WERI-Rb-1 (cell line): ENCODE measurements around the gene ZNF778.

Experiments
- DNase-seq: peaks from one replicate; pipeline ENCODE4 v3.0.0-alpha.2; 2020
- H3K27ac ChIP-seq: fragments of 250-450 bp; sonication (Bioruptor Pico); 2 replicates; pipeline ENCODE4 v1.5.1; 2020; ENCODE audit warnings: mild to moderate bottlenecking, moderate library complexity
- H3K27me3 ChIP-seq: fragments of 250-450 bp; sonication (Bioruptor Pico); 2 replicates; pipeline ENCODE4 v1.5.1; 2021; ENCODE audit warnings: mild to moderate bottlenecking, low read depth, moderate library complexity; ENCODE audit not compliant: insufficient read depth, severe bottlenecking
- H3K36me3 ChIP-seq: fragments of 250-450 bp; sonication (Bioruptor Pico); 2 replicates; pipeline ENCODE4 v1.5.1; 2020; ENCODE audit warnings: mild to moderate bottlenecking, moderate library complexity
- H3K4me3 ChIP-seq: 2 replicates; pipeline ENCODE4 v1.5.1; 2011; ENCODE audit warnings: low read depth, mild to moderate bottlenecking, control low read depth, low read length
- H3K9me3 ChIP-seq: fragments of 250-450 bp; sonication (Bioruptor Pico); 2 replicates; pipeline ENCODE4 v1.5.1; 2021; ENCODE audit warnings: mild to moderate bottlenecking, moderate library complexity; ENCODE audit not compliant: severe bottlenecking
- TF ChIP-seq, protein P1 (sequence below): IDR thresholded peaks from 2 replicates; pipeline ENCODE4 v1.5.1; 2011; ENCODE audit warnings: low read depth, mild to moderate bottlenecking, control low read depth, inconsistent platforms, low read length

ZNF778 gene

DNA sequence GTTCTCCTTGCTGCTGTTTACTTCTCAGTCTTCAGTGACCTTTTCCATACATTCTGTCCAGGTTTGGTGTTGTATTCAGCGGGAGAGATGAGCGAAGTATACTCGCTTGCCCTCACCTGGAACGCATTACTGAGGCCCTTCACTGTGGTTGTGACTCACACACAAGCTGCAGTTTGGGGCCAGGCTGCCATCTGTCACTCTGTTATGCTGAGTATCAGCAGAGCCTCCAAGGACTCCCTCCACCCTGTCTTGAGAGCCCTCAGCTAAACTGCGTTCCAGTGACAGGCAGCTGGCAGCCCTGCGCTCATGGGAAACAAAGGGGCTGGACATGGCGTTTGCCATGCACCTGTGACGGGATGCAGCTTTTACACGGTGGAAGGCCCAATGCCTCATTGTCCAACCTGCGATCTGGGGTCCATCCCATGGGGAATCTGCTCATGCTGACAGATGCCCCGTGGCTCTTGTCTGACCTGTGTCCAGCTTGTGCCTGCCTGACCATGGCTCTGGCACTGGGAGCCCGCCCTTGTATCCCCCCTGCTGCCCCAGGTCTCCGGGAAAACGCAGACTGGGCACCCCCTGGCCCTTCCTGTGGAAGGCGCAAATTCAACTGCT, 6.5 kb upstream of the ZNF778 start:
- TF ChIP-seq, protein P1, sequence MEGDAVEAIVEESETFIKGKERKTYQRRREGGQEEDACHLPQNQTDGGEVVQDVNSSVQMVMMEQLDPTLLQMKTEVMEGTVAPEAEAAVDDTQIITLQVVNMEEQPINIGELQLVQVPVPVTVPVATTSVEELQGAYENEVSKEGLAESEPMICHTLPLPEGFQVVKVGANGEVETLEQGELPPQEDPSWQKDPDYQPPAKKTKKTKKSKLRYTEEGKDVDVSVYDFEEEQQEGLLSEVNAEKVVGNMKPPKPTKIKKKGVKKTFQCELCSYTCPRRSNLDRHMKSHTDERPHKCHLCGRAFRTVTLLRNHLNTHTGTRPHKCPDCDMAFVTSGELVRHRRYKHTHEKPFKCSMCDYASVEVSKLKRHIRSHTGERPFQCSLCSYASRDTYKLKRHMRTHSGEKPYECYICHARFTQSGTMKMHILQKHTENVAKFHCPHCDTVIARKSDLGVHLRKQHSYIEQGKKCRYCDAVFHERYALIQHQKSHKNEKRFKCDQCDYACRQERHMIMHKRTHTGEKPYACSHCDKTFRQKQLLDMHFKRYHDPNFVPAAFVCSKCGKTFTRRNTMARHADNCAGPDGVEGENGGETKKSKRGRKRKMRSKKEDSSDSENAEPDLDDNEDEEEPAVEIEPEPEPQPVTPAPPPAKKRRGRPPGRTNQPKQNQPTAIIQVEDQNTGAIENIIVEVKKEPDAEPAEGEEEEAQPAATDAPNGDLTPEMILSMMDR = no peak
- H3K4me3 ChIP-seq = no peak overlapping the region
- no peaks in the 10 kb centered on the region for H3K27me3 ChIP-seq
- no peaks in the 10 kb centered on the region for H3K36me3 ChIP-seq
- H3K9me3 ChIP-seq = no peaks in the 10 kb centered on the region
- peak overlapping the region; percentile 65 for H3K27ac ChIP-seq
- peak; percentile 79 for DNase-seq

DNA sequence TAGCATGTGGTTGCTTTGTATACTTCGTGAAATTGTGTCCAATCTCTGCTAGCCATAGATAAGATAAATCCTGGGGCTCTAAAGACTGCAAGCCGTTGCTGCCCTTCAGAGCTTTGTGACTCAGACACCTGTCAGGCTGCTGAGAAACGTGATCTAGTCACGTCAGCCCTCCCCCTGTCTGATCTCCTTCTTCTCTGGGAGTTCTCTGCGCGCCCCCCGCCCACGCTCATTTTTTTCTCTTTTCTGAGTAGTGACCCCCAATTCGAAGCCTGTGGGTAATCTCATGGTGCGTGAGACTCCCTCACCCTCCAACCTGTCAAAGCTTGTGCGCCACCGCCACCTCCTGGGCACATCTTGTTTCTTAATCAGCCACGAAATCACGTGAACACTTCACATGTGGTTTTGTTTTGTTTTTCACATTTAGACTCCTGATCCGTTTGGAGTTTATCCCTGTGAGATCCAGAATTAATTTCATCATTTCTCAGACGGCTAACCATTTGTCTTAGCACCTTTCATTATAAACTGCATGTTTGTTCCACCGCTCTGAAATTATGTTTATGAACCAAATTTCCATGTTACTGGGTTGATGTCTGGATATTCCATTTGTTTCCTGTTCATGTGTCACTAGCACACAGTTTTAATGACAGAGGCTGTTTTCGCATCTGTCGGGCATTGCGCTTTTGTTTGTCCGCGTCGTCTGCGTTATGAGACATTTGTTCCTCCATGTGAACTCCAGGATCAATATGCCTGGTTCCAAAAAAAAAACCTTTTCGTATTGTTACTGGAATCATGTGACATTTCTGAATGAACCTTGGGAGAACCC, 977 bp upstream of the ZNF778 start:
- Histone ChIP-seq H3K36me3 (no peaks in the 10 kb centered on the region), H3K4me3 (peak overlapping the region; percentile 83), H3K27ac (peak overlapping the region; percentile 76; the same call in 1 of the 2 replicates), H3K27me3 (no peaks in the 10 kb centered on the region), H3K9me3 (no peaks in the 10 kb centered on the region)
- TF ChIP-seq, protein P1 = peak; percentile 49
- peak; percentile 51 for DNase-seq

DNA sequence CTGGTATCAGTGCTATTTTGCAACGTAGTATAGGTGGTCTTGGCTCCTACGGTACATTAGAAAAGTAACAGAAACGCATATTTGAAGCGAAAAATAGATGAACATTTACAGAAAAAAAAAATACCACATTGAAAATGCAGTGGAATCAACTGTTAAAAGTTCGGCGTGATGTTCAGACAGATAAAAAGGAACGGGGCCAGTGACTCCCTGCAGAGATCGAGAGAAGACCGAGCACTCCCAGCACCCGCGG, 440 bp upstream of the ZNF778 start:
- TF ChIP-seq, protein P1 = no peak
- Histone ChIP-seq H3K9me3 (no peaks in the 10 kb centered on the region), H3K27me3 (no peaks in the 10 kb centered on the region), H3K4me3 (peak overlapping the region; percentile 83), H3K36me3 (no peaks in the 10 kb centered on the region), H3K27ac (peak overlapping the region; percentile 76)
- DNase-seq = no peak

DNA sequence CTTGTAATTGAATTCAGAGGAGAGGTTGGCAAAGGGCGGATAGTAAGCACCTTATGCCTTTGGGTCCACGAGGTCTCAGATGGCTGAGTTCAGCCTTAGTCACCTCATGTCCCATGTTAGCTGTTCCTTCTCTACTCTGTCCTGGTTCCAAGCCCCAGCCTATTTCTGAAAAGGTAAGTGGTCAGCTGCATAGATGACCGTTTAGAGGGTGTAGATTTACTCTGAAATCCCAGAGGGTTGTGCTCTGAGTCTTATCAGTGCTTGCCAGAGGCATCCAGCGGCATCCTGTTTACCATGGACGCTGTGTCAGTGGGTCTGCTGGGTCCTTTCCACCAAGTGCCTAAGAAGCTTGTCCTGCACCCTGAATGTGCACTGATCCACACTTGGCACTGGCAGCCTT, 1.9 kb downstream of the ZNF778 start:
- Histone ChIP-seq H3K9me3 (no peaks in the 10 kb centered on the region), H3K27ac (no peak overlapping the region), H3K27me3 (no peaks in the 10 kb centered on the region), H3K36me3 (no peaks in the 10 kb centered on the region), H3K4me3 (no peak overlapping the region)
- DNase-seq = no peak
- TF ChIP-seq, protein P1 = no peak

DNA sequence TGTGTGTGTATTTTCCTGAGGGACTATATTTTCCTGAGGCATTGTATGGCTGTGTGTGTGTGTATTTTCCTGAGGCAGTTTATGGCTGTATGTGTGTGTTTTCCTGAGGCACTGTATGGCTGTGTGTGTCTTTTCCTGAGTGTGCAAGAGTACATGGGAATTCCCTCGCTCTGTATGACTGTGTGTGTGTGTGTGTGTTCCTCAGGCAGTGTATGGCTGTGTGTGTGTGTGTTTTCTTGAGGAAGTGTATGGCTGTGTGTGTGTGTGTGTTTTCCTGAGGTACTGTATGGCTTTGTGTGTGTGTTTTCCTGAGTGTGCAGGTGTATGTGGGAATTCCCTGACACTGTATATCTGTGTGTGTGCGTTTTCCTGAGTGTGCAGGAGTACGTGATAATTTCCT, 4.1 kb downstream of the ZNF778 start:
- peaks cover 3% of the 10 kb centered on the region; the same call in 1 of the 2 replicates for H3K36me3 ChIP-seq
- no peak for DNase-seq
- TF ChIP-seq, protein P1 = no peak

DNA sequence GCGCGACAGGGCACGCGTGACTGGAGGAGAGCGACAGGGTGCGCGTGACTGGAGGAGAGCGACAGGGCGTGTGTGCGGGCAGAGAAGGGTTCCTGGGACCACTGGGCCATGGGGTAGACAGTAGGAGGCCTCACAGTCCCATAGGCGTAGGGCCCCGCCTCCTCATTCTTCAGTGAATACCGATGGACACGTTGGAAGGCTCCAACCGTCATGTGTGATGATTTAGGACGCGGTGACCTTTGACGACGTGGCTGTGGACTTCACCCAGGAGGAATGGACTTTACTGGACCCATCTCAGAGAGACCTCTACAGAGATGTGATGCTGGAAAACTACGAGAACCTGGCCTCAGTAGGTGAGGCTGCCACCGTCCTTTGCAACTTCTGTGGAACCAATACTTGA, 5.4 kb downstream of the ZNF778 start:
- H3K9me3 ChIP-seq = no peaks in the 10 kb centered on the region
- TF ChIP-seq, protein P1 = no peak
- H3K27ac ChIP-seq = no peak overlapping the region
- no peaks in the 10 kb centered on the region for H3K27me3 ChIP-seq
- no peak overlapping the region for H3K4me3 ChIP-seq
- H3K36me3 ChIP-seq = peaks cover 13% of the 10 kb centered on the region
- no peak for DNase-seq

More for the DNA sequence above, 4.1 kb downstream of the ZNF778 start:
- Histone ChIP-seq H3K27me3 (no peaks in the 10 kb centered on the region), H3K4me3 (no peak overlapping the region), H3K9me3 (no peaks in the 10 kb centered on the region), H3K27ac (no peak overlapping the region)
